ENCODE results near the gene IL26.
"Not testable (repeated sequence)": the region's sequence is repeated elsewhere in the genome, so short reads cannot be mapped to it uniquely, and the experiment has no call there.

Gene IL26

GRCh38 chr12:68239309-68239982 is 13.8 kb upstream of the IL26 start:
- no peak for DNase-seq

DNA sequence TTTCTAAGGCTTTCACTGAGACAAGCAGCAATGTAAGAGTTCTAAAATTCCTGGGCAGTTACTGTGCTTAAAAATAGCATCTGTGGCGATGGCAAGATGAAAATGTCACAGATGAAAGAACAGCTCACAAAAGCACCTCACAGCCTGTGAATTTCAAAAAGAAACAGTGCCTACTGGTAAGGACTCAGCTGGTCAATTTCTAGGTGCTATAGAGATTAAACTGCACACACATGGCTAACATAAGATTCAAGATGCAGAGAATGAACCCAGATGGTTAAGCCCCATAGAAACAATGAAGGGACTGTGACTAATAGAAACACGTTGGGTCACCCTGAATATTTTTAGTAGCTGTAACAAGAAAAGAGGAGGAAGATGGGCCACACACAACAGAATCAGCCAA is 12.0 kb upstream of the IL26 start:
- no peak for DNase-seq

DNA sequence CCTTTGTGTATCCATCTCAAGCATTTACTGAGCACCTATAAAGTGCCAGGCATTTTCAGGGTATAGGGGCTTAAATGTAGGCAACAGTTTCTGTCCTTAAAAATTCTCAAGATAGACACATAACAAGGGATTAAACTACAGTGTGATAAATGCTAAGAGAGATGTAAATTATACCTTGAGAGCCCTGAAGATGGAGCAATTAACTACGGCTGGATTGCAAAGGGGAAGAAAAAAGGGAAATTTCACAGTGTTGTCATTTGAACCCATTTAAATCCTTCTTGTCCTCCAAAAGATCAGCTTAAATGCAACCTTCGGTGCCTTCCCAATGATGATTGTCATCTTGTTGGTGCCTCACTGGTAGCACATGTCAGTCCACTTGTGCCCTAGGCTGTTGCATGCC is 11.5 kb upstream of the IL26 start:
- DNase-seq, result no peak

- DNase-seq, result peak; percentile 78
Measured at GRCh38 chr12:68236421-68237059, 10.9 kb upstream of the IL26 start.

DNA sequence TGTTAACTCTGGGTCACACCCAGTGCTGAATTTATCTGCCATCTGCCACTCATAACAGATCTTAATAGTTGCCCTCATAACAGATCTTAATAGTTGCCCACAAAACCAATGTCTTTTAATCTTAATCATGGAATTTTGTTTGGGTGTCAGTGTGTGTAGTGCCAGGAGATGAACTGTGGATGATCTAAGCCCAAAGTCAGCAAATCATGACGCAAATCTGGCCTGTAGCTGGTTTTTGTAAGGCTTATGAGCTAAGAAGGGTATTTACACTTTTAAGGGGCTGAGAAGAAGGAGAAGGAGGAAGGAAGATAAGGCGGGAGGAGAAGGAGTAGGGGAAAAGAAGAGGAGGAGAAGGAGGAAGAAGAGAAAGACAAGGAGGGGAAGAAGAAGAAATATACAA is 10.0 kb upstream of the IL26 start:
- no peak for DNase-seq

- no peak for DNase-seq
Measured at GRCh38 chr12:68234140-68234539, 8.5 kb upstream of the IL26 start.

DNA sequence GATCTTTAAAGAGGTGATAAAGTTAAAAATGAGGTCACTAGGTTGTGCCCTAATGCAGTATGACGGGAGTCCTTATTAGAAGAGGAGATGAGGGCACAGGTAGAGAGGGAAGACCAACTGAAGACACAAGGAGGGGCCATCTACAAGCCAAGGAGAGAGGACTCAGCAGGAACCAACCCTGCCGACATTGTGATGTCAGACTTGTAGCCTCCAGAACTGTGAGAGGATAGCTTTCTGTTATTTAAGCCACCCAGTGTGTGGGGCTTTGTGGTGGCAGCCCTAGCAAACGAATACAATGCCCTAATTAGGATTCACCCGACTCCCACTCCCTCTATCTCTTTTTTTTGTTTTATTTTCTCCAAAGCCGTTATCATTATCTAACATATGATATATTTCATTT is 7.9 kb upstream of the IL26 start:
- DNase-seq, result no peak

GRCh38 chr12:68231691-68232090 is 6.1 kb upstream of the IL26 start:
- DNase-seq, result no peak

- DNase-seq, result peak; percentile 49
Measured at GRCh38 chr12:68231229-68231628, 5.6 kb upstream of the IL26 start.

- DNase-seq, result no peak
Measured at GRCh38 chr12:68229956-68230355, 4.3 kb upstream of the IL26 start.

GRCh38 chr12:68227356-68227755 is 1.7 kb upstream of the IL26 start:
- DNase-seq, result no peak

DNA sequence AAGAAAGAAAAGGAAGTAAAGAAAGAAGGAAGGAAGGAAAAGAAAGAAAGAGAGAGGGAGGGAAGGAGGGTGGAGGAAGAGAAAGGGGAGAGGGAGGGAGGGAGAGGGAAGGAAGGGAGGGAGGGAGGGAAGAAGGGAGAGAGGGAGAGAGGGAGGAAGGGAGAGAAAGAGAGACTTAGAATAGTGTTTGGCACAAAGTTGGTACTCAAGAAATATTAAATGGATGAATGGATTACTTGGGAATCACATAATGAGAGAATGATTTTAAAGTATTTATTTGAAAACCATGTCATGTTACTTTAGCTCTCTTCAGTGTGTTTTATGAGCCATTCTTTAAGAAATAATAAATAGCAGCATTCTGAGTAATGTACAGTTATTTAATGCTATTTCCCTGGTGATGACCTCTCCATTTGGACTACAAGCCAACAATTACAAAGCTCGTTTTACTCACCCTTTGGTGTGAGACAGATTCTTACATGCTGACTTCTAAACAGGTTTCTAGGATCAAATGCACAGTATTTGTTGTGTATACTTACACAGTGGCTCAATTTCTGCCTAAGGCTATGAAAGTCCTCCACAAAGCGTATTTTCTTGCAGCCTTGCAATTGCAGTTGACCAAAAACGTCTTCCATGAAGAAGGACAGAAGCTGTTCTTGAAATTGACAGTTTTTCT is 861 bp downstream of the IL26 start:
- no peak for DNase-seq

DNA sequence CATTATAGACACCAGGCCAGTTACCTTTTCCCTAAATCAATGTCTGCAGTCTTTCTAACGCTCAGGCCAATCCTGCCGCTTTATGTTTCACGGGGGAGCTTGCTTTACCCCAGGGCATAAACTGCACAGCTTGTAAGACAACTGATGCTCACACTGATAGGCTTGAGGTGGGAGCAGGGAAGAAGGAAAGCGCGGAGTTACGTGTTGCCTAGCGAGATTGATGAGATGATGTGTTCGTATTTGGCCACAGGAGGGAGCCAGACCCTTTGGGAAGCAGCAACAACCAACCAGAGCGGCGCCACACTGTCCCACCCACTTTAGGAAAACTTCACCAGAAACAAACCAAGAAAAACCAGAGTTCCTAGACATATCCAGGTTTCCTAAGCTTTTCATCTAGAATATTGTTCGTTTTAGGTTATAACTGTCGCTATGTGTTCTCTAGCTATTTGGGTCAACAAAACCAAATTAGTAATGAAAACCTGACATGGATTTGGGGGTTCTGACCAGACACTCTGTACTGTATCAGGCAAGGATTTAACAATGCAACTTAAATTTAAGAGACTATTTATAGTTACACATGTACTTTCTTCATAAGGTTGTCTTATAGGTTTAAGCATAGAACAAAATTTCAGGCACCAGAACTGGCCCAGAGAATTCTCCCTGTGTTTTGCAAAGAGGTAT is 2.4 kb downstream of the IL26 start:
- DNase-seq, result peak; percentile 89

GRCh38 chr12:68222326-68222725 is 3.3 kb downstream of the IL26 start:
- peak; percentile 29 for DNase-seq

GRCh38 chr12:68221497-68221896 is 4.1 kb downstream of the IL26 start:
- DNase-seq, result no peak

GRCh38 chr12:68210875-68211274 is 14.7 kb downstream of the IL26 start:
- DNase-seq, result no peak

- DNase-seq, result not testable (repeated sequence)
Measured at GRCh38 chr12:68209048-68209728, 16.4 kb downstream of the IL26 start.

DNA sequence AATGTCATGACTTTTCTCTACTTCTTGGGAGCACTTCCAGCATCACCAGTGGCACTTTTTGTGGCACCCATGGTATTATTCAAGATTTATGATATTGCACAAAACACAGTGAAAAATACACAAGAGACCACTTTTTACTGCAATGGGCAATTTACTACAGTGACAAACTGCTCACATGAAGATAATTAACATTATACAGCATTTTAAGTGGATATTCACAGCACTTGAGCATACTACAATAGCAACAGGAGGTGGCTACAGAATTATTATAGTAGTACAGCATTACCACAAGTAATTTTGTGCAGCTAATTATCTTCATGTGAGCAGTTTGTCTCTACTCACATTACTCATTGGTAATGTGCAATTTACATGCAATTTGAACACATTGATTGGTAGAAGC is 18.3 kb downstream of the IL26 start:
- no peak for DNase-seq

DNA sequence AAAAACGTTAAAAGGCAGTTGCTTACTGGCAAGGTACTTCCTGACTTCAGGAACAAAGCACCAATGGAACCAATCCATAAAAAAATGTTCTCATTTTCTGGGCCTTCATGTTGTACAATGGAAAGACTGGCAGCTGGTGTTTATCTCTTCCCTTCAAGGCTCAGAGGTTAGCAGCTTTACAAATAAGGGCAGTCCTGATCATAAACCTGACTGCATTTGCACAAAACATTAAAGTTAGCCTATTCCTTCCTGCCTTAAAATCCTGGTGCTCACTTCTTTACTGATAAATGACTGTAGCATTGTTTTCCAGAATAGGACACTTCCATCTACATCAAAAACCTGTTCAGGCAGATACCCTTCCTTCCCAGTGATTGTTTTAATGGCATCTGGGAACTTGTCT is 19.2 kb downstream of the IL26 start:
- DNase-seq, result no peak

DNA sequence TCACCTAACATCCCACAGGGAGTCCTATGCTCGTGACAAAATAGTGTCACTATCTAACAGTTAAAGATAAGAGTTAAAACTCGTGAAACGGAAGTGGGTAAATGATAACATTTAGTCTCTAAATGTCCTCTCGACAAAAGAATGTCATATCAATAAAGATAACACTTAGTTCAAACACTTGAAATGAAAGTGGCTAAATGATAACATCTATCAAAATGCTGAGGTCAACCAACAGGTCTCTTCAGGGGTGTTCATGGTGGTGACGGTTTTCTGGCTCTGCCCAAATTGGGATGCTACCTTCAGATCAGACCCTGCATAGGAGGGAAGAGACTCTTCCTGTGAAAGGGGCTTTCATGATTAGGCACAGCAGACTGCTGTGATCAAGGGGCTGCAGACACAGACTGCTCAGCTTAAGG is 22.1 kb downstream of the IL26 start:
- DNase-seq, result peak; percentile 55

DNA sequence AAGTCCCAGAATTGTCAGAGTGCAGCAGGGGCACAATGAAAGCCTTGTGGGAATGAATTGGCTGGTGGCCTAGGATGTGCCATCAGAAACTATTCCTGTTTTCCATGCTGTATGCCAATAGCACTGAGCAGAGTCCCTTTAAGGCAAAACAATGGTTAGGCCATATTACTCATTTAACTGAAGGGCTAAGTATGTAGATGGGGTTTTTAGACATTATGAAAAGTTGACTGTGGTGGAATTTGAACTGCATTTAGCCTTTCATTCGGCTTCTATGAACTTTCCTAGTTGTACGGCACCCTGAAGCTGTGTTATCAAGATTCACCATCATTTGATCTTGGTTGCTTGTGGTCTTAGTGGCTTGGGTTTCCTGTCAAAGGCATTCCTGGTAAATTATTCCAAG is 24.8 kb downstream of the IL26 start:
- DNase-seq, result no peak

GRCh38 chr12:68199127-68199526 is 26.5 kb downstream of the IL26 start:
- DNase-seq, result no peak

DNA sequence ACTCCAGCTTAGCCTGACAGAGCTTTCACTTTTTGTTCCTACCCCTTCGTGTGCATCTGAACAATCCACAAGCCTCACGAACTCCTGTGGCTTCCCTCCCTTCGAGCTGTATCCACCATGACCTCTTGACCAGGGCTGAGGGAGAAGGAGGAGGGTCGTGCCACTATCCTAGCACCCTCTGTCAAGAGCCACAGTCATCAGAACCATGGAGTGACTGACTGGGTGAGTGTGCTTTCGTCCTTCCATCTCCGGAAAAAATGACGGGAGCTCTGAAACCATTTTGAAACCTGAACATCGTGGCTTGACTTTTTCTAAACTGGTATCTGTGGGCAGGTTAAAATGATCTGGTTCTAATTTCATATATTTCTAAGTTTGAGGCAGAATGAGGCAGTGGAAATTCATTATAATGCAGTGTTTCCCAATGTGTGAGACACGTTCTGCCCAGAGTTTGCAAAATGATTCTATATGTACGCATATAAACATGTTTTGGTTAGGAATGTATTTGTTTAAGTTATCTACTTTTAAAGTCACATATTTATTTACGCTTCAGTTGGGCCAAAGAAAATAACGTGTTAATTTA is 27.0 kb downstream of the IL26 start:
- DNase-seq, result peak; percentile 61
